Prostate gland (tissue), 2 donors: ENCODE measurements around the gene BEX4. TPM values are rescaled to one million over a fixed set of nuclear protein-coding genes. Genes with fewer than 3 reads are reported as not detected.

Experiments used
- DNase-seq: peaks from one replicate; pipeline ENCODE4 v3.0.0-alpha.2; 2019; ENCODE audit warnings: low spot score
- H3K27ac ChIP-seq, 2 donors: fragments of 200-600 bp; sonication (generic); 2 replicates each; pipeline ENCODE4 v1.5.1; 2017 to 2019
- H3K27me3 ChIP-seq: fragments of 200-600 bp; sonication (generic); replicated peaks from 2 replicates; pipeline ENCODE4 v1.5.1; 2019; ENCODE audit not compliant: insufficient read depth
- H3K36me3 ChIP-seq, 2 donors: fragments of 200-600 bp; sonication (generic); 1 replicate in 1 of 2; 2 replicates in 1 of 2; pipeline versions ENCODE4 v1.5.1 to v1.8.1; 2017 to 2019
- H3K4me1 ChIP-seq: fragments of 200-600 bp; sonication (generic); replicated peaks from 2 replicates; pipeline ENCODE4 v1.5.1; 2019
- H3K4me3 ChIP-seq, 2 donors: fragments of 200-600 bp; sonication (generic); 2 replicates each; pipeline ENCODE4 v1.5.1; 2017 to 2019
- H3K9me3 ChIP-seq: fragments of 200-600 bp; sonication (generic); 2 replicates; pipeline ENCODE4 v1.5.1; 2017
- POLR2A ChIP-seq: fragments of 450-650 bp; IDR thresholded peaks from one replicate; pipeline ENCODE4 v1.6.1; 2016; ENCODE audit warnings: antibody characterized with exemption, mild to moderate bottlenecking
- POLR2AphosphoS5 ChIP-seq: sonication (generic); formaldehyde crosslinking; IDR thresholded peaks from one replicate; pipeline ENCODE4 v1.6.1; 2017; ENCODE audit warnings: antibody characterized with exemption
- WGBS: methylation state at CpG from one replicate; pipeline ENCODE4 v1.1.5; 2018; 5-methylcytosine and 5-hydroxymethylcytosine counted together
- intact Hi-C: fragments of 100-400 bp; cut with DNase I; formaldehyde crosslinking; loops from one replicate; pipeline ENCODE4 v1.14.2; 2022
- total RNA-seq, 2 donors: library from RNA; depleted of rRNA; stranded (reverse); fragments of >200 nt; gene quantifications; one replicate each; pipeline ENCODE4 v1.1.0, GENCODE V29; 2016
- TF ChIP-seq, protein P1 (sequence below), 4 experiments: fragments of 200-600 bp in 2 of 4; fragments of 450-650 bp in 2 of 4; sonication (generic) in 2 of 4; IDR thresholded peaks; 1 replicate in 3 of 4; 2 replicates in 1 of 4; pipeline ENCODE4 v1.5.1; 2016 to 2019; ENCODE audit warnings: antibody characterized with exemption in 4 of 4, mild to moderate bottlenecking in 2 of 4, moderate library complexity in 2 of 4

Gene BEX4
- total RNA-seq, 2 donors from 2014 or later = 60.6 to 116 TPM

- Histone ChIP-seq H3K9me3 (no peaks in the 10 kb centered on the region), H3K4me3 (no peak overlapping the region), H3K36me3 (no peaks in the 10 kb centered on the region), H3K4me1 (no peaks in the 10 kb centered on the region), H3K27me3 (no peaks in the 10 kb centered on the region), H3K27ac (no peak overlapping the region)
- TF ChIP-seq POLR2A (no peak), POLR2AphosphoS5 (no peak)
- TF ChIP-seq, protein P1, sequence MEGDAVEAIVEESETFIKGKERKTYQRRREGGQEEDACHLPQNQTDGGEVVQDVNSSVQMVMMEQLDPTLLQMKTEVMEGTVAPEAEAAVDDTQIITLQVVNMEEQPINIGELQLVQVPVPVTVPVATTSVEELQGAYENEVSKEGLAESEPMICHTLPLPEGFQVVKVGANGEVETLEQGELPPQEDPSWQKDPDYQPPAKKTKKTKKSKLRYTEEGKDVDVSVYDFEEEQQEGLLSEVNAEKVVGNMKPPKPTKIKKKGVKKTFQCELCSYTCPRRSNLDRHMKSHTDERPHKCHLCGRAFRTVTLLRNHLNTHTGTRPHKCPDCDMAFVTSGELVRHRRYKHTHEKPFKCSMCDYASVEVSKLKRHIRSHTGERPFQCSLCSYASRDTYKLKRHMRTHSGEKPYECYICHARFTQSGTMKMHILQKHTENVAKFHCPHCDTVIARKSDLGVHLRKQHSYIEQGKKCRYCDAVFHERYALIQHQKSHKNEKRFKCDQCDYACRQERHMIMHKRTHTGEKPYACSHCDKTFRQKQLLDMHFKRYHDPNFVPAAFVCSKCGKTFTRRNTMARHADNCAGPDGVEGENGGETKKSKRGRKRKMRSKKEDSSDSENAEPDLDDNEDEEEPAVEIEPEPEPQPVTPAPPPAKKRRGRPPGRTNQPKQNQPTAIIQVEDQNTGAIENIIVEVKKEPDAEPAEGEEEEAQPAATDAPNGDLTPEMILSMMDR (IDR thresholded peaks at IDR 0.05) = no peak
- intact Hi-C loops = no loop called here
- DNase-seq = no peak
Measured at GRCh38 chrX:103240155-103240554, 25.2 kb downstream of the BEX4 start.

GRCh38 chrX:103248553-103248952 lies 33.6 kb downstream of the BEX4 start:
- Histone ChIP-seq H3K9me3 (no peaks in the 10 kb centered on the region), H3K27ac (no peak overlapping the region), H3K4me1 (no peaks in the 10 kb centered on the region), H3K36me3 (no peaks in the 10 kb centered on the region), H3K27me3 (no peaks in the 10 kb centered on the region), H3K4me3 (no peak overlapping the region)
- TF ChIP-seq POLR2AphosphoS5 = no peak
- TF ChIP-seq, protein P1 (IDR thresholded peaks at IDR 0.05) = peak in 3 of 4 experiments; percentile 10 to 42 (median 41)
- DNase-seq = peak; percentile 4
- intact Hi-C loops = no loop called here

DNA sequence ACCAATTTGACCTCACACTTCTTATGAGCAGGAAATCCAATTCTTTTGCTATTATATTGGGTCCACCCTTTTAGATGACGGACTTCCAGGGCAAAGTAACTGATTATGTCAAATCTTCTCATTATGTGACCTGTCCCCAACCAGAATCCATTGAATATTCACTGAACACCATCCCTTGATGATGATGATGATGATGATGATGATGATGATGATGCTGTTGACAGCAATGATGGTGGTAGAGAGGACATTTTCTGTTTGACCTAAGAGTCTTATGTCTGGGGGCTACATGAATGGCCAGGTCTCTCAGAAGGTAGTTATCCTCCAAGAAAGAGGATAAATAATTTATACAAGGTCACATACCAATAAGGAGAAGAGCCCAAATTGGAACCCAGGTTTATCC lies 34.9 kb downstream of the BEX4 start:
- Histone ChIP-seq H3K27me3 (no peaks in the 10 kb centered on the region), H3K27ac (no peak overlapping the region), H3K36me3 (no peaks in the 10 kb centered on the region), H3K4me3 (no peak overlapping the region), H3K4me1 (no peaks in the 10 kb centered on the region), H3K9me3 (no peaks in the 10 kb centered on the region)
- 100% methylated on average over 1 of the region's 1 CpG for WGBS
- DNase-seq = no peak
- TF ChIP-seq POLR2A (no peak), POLR2AphosphoS5 (no peak)
- TF ChIP-seq, protein P1 (IDR thresholded peaks at IDR 0.05) = no peak
- intact Hi-C loops = loop anchor here (5.0 kb wide), 1 partner anchor 33 kb away; the partner anchor contains the start of gene BEX4

- intact Hi-C loops = loop anchor here (5.0 kb wide), 1 partner anchor 34 kb away; the partner anchor contains the start of gene BEX4
- Histone ChIP-seq H3K4me1 (no peaks in the 10 kb centered on the region), H3K36me3 (no peaks in the 10 kb centered on the region), H3K4me3 (no peak overlapping the region), H3K9me3 (no peaks in the 10 kb centered on the region), H3K27me3 (no peaks in the 10 kb centered on the region), H3K27ac (peak overlapping the region in 1 of 2 donors; percentile 26)
- DNase-seq = peak; percentile 3
- TF ChIP-seq, protein P1 (IDR thresholded peaks at IDR 0.05) = no peak
- TF ChIP-seq POLR2AphosphoS5 (no peak), POLR2A (no peak)
- 25% methylated on average over 5 of the region's 5 CpGs for WGBS
Measured at GRCh38 chrX:103250977-103251376, 36.1 kb downstream of the BEX4 start.

GRCh38 chrX:103253608-103254007 lies 38.7 kb downstream of the BEX4 start:
- no peaks in the 10 kb centered on the region for H3K27me3 ChIP-seq
- DNase-seq = no peak
- H3K36me3 ChIP-seq = no peaks in the 10 kb centered on the region
- 24% methylated on average over 8 of the region's 8 CpGs for WGBS
- H3K4me3 ChIP-seq = peak overlapping the region; percentile 45 to 47
- intact Hi-C loops = loop anchor here (5.0 kb wide), 1 partner anchor 36 kb away; the partner anchor contains the start of gene BEX4
- no peaks in the 10 kb centered on the region for H3K4me1 ChIP-seq
- no peaks in the 10 kb centered on the region for H3K9me3 ChIP-seq
- peak overlapping the region; percentile 83 to 88 for H3K27ac ChIP-seq
- TF ChIP-seq POLR2AphosphoS5 (no peak), POLR2A (no peak)
- TF ChIP-seq, protein P1 (IDR thresholded peaks at IDR 0.05) = no peak
